OCI-LY7 (cell line): Measurements from ENCODE around the gene BEND3.

Experiments
- EZH2phosphoT487 ChIP-seq: fragments of 200-600 bp; sonication (generic); IDR thresholded peaks from 2 replicates; pipeline ENCODE4 v1.6.1; 2018; ENCODE audit warnings: low read depth, borderline replicate concordance, mild to moderate bottlenecking, mixed run types, antibody characterized with exemption, low read length, moderate library complexity, mixed read lengths
- TF ChIP-seq, protein P1 (sequence below): fragments of 200-600 bp; sonication (generic); conservative IDR thresholded peaks from 2 replicates; pipeline ENCODE4 v1.5.1; 2014; ENCODE audit warnings: mild to moderate bottlenecking, antibody characterized with exemption, low read length, moderate library complexity, mixed read lengths

GRCh38 chr6:107059606-107060005 is 55.7 kb downstream of the BEND3 start:
- TF ChIP-seq, protein P1, sequence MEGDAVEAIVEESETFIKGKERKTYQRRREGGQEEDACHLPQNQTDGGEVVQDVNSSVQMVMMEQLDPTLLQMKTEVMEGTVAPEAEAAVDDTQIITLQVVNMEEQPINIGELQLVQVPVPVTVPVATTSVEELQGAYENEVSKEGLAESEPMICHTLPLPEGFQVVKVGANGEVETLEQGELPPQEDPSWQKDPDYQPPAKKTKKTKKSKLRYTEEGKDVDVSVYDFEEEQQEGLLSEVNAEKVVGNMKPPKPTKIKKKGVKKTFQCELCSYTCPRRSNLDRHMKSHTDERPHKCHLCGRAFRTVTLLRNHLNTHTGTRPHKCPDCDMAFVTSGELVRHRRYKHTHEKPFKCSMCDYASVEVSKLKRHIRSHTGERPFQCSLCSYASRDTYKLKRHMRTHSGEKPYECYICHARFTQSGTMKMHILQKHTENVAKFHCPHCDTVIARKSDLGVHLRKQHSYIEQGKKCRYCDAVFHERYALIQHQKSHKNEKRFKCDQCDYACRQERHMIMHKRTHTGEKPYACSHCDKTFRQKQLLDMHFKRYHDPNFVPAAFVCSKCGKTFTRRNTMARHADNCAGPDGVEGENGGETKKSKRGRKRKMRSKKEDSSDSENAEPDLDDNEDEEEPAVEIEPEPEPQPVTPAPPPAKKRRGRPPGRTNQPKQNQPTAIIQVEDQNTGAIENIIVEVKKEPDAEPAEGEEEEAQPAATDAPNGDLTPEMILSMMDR, result no peak
- no peak for TF ChIP-seq EZH2phosphoT487
